Testis (tissue), 3 donors: ENCODE results near the gene E2F1. TPM values are rescaled to one million over a fixed set of nuclear protein-coding genes. Genes with fewer than 3 reads are reported as not detected.
"Not testable (repeated sequence)": the region's sequence is repeated elsewhere in the genome, so short reads cannot be mapped to it uniquely, and the experiment has no call there.

Experiments used
- DNase-seq: peaks from one replicate; pipeline ENCODE4 v3.0.0-alpha.2; 2019
- H3K27ac ChIP-seq, 2 donors: fragments of 200-600 bp; sonication (generic); one replicate each; pipeline ENCODE4 v1.5.1; 2019
- H3K27me3 ChIP-seq: fragments of 200-600 bp; sonication (generic); one replicate; pipeline ENCODE4 v1.5.1; 2019
- H3K36me3 ChIP-seq: fragments of 200-600 bp; sonication (generic); one replicate; pipeline ENCODE4 v1.5.1; 2017; ENCODE audit warnings: low read depth; ENCODE audit errors: missing control alignments
- H3K4me1 ChIP-seq: fragments of 200-600 bp; sonication (generic); one replicate; pipeline ENCODE4 v1.5.1; 2019
- H3K4me3 ChIP-seq, 2 donors: fragments of 200-600 bp; sonication (generic); one replicate each; pipeline ENCODE4 v1.5.1; 2017 to 2019
- H3K9me3 ChIP-seq: fragments of 200-600 bp; sonication (generic); one replicate; pipeline ENCODE4 v1.5.1; 2017
- CTCF ChIP-seq, 3 experiments: fragments of 450-650 bp in 2 of 3; fragments of 200-600 bp in 1 of 3; sonication (generic) in 1 of 3; IDR thresholded peaks; one replicate each; pipeline ENCODE4 v1.5.1; 2016 to 2019; ENCODE audit warnings: antibody characterized with exemption in 3 of 3, mild to moderate bottlenecking in 2 of 3, moderate library complexity in 1 of 3
- POLR2A ChIP-seq: fragments of 450-650 bp; IDR thresholded peaks from one replicate; pipeline ENCODE4 v1.6.1; 2017; ENCODE audit warnings: antibody characterized with exemption, mild to moderate bottlenecking, moderate library complexity
- WGBS, 2 donors: methylation state at CpG; one replicate each; pipeline ENCODE4 v1.1.5; 2018; 5-methylcytosine and 5-hydroxymethylcytosine counted together
- intact Hi-C: fragments of 100-400 bp; cut with DNase I; formaldehyde crosslinking; loops from one replicate; pipeline ENCODE4 v1.15.1; 2023; ENCODE audit warnings: low total_unique reads
- polyA plus RNA-seq: library from polyadenylated mRNA; stranded (reverse); fragments of 350-450 nt; fragmentation: Illumina TruSeq; extraction: RNeasy Lipid Tissue Mini Kit (QIAGEN cat#74804); gene quantifications from one replicate; pipeline ENCODE4 v1.2.3, GENCODE V29; 2014; ENCODE audit warnings: low read depth, low replicate concordance; ENCODE audit not compliant: insufficient read depth
- total RNA-seq, 2 donors: library from RNA; depleted of rRNA; stranded (reverse); fragments of >200 nt; gene quantifications; one replicate each; pipeline ENCODE4 v1.2.3, GENCODE V29; 2016

Gene E2F1
- total and polyA plus RNA-seq, 3 donors from 2014 or later = 16.9 to 22.8 (median 19.9) TPM

- DNase-seq = no peak
- no peaks in the 10 kb centered on the region for H3K27me3 ChIP-seq
- no peaks in the 10 kb centered on the region for H3K36me3 ChIP-seq
- no peak overlapping the region for H3K4me3 ChIP-seq
- 71 to 80% methylated on average over 4 of the region's 4 CpGs for WGBS, 2 donors
- TF ChIP-seq CTCF (IDR thresholded peaks at IDR 0.05) (no peak), POLR2A (no peak)
- intact Hi-C loops = no loop called here
- H3K4me1 ChIP-seq = peaks cover 11% of the 10 kb centered on the region
- no peaks in the 10 kb centered on the region for H3K9me3 ChIP-seq
- H3K27ac ChIP-seq = no peak overlapping the region
Observed at GRCh38 chr20:33645072-33645358, 41.2 kb downstream of the E2F1 start.

GRCh38 chr20:33644313-33645071, 41.7 kb downstream of the E2F1 start:
- no peak for TF ChIP-seq POLR2A
- no peak for TF ChIP-seq CTCF (IDR thresholded peaks at IDR 0.05)
- no peak overlapping the region for H3K4me3 ChIP-seq
- H3K27me3 ChIP-seq = no peaks in the 10 kb centered on the region
- H3K9me3 ChIP-seq = no peaks in the 10 kb centered on the region
- peaks cover 11% of the 10 kb centered on the region for H3K4me1 ChIP-seq
- DNase-seq = no peak
- WGBS, 2 donors = 89 to 90% methylated on average over 13 to 28 of the region's 28 CpGs
- intact Hi-C loops = no loop called here
- H3K36me3 ChIP-seq = no peaks in the 10 kb centered on the region
- H3K27ac ChIP-seq = no peak overlapping the region

- TF ChIP-seq CTCF (IDR thresholded peaks at IDR 0.05) (no peak), POLR2A (no peak)
- Histone ChIP-seq H3K27me3 (no peaks in the 10 kb centered on the region), H3K4me3 (no peak overlapping the region), H3K9me3 (no peaks in the 10 kb centered on the region), H3K36me3 (no peaks in the 10 kb centered on the region), H3K27ac (no peak overlapping the region), H3K4me1 (no peaks in the 10 kb centered on the region)
- DNase-seq = no peak
- WGBS, 2 donors = 91 to 92% methylated on average over 13 of the region's 13 CpGs
- intact Hi-C loops = no loop called here
Observed at GRCh38 chr20:33640287-33640686, 45.9 kb downstream of the E2F1 start.

- intact Hi-C loops = no loop called here
- TF ChIP-seq POLR2A (no peak), CTCF (IDR thresholded peaks at IDR 0.05) (no peak)
- H3K27me3 ChIP-seq = no peaks in the 10 kb centered on the region
- H3K4me3 ChIP-seq = no peak overlapping the region
- no peaks in the 10 kb centered on the region for H3K36me3 ChIP-seq
- H3K27ac ChIP-seq = no peak overlapping the region
- H3K4me1 ChIP-seq = no peaks in the 10 kb centered on the region
- no peaks in the 10 kb centered on the region for H3K9me3 ChIP-seq
- 88 to 94% methylated on average over 1 of the region's 1 CpG for WGBS, 2 donors
- DNase-seq = no peak
Observed at GRCh38 chr20:33636776-33637175, 49.4 kb downstream of the E2F1 start.

GRCh38 chr20:33635341-33635740, 50.8 kb downstream of the E2F1 start:
- no peak for TF ChIP-seq CTCF (IDR thresholded peaks at IDR 0.05)
- no peak for TF ChIP-seq POLR2A
- Histone ChIP-seq H3K36me3 (no peaks in the 10 kb centered on the region), H3K27me3 (no peaks in the 10 kb centered on the region), H3K4me3 (no peak overlapping the region), H3K4me1 (no peaks in the 10 kb centered on the region), H3K9me3 (no peaks in the 10 kb centered on the region), H3K27ac (no peak overlapping the region)
- WGBS, 2 donors = 94 to 96% methylated on average over 3 of the region's 3 CpGs
- intact Hi-C loops = no loop called here
- DNase-seq = no peak

GRCh38 chr20:33631910-33632309, 54.3 kb downstream of the E2F1 start:
- H3K4me3 ChIP-seq, H3K4me1 ChIP-seq, H3K36me3 ChIP-seq, DNase-seq, H3K27me3 ChIP-seq, H3K9me3 ChIP-seq, intact Hi-C loops, H3K27ac ChIP-seq: not testable (repeated sequence)
- WGBS, 2 donors = 88 to 93% methylated on average over 4 of the region's 4 CpGs
